ENCODE data around the gene MFAP2.
"Not testable (repeated sequence)": the region's sequence is repeated elsewhere in the genome, so short reads cannot be mapped to it uniquely, and the experiment has no call there.

The MFAP2 gene

DNA sequence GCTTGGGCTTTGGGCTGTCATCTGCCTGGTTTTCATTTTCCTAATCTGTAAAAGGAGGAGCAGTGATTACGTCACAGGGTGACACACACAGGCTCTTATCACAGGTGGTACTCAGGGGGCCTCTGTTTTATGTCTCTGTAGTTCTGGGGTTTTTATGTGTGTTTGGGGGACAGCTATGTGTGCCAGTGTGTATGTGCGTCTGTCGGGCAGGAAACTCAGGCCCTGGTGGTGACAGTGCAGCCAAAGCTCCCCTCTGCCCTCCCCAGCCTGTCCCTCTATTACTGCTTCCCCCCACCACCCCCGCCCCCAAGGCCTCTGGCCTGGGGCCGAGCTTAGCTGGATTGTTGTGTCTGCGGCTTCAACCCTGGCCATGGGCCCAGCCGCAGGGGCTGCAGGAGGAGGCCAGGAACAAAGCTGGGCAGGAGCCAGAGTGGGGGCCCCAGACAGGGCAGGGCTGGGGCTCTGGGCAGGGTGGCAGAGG lies 13.3 kb downstream of the MFAP2 start (continued):
- TF ChIP-seq, protein P1, sequence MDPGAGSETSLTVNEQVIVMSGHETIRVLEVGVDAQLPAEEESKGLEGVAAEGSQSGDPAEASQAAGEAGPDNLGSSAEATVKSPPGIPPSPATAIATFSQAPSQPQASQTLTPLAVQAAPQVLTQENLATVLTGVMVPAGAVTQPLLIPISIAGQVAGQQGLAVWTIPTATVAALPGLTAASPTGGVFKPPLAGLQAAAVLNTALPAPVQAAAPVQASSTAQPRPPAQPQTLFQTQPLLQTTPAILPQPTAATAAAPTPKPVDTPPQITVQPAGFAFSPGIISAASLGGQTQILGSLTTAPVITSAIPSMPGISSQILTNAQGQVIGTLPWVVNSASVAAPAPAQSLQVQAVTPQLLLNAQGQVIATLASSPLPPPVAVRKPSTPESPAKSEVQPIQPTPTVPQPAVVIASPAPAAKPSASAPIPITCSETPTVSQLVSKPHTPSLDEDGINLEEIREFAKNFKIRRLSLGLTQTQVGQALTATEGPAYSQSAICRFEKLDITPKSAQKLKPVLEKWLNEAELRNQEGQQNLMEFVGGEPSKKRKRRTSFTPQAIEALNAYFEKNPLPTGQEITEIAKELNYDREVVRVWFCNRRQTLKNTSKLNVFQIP (CRISPR knock-in tag; IDR thresholded peaks at IDR 0.05; ENCODE audit: borderline replicate concordance, low read depth), result no peak
- TF ChIP-seq PPARA (CRISPR knock-in tag; IDR thresholded peaks at IDR 0.05; ENCODE audit: borderline replicate concordance) (no peak), ZFP3 (CRISPR knock-in tag; IDR thresholded peaks at IDR 0.05) (no peak), GLIS3 (CRISPR knock-in tag; IDR thresholded peaks at IDR 0.05) (no peak), CREB5 (CRISPR knock-in tag; IDR thresholded peaks at IDR 0.05; ENCODE audit: low read depth) (no peak)

DNA sequence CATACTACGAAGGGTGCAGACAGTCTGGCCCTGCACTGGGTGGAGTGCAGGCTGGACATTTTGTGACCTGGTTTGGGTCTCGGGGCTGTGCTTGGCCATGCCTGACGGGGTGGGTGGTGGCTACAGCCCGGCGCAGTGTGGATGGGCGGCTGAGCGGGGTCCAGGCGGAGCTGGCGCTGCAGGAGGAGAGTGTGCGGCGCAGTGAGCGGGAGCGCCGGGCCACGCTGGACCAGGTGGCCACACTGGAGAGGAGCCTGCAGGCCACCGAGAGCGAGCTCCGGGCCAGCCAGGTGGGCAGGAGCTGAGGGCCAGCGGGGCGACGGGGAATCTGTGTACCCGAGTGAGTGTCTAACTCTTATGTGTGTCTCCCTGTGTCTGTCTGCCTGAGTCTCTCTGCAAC lies 14.1 kb downstream of the MFAP2 start:
- TF ChIP-seq ESRRG (CRISPR knock-in tag; IDR thresholded peaks at IDR 0.05) (no peak), SNAI2 (CRISPR knock-in tag; IDR thresholded peaks at IDR 0.05) (no peak), TSHZ2 (CRISPR knock-in tag; IDR thresholded peaks at IDR 0.05) (no peak), ISL1 (CRISPR knock-in tag; IDR thresholded peaks at IDR 0.05) (no peak), GLIS3 (CRISPR knock-in tag; IDR thresholded peaks at IDR 0.05) (no peak), ZNF8 (CRISPR knock-in tag; IDR thresholded peaks at IDR 0.05) (no peak), ARNTL (CRISPR knock-in tag; IDR thresholded peaks at IDR 0.05; ENCODE audit: borderline replicate concordance, low read depth) (no peak), ZNF565 (CRISPR knock-in tag; conservative IDR thresholded peaks at IDR 0.05; ENCODE audit: low read depth) (no peak)
- no peak for ATAC-seq

GRCh38 chr1:16965486-16966067 lies 14.8 kb downstream of the MFAP2 start:
- TF ChIP-seq TSHZ2 (CRISPR knock-in tag; IDR thresholded peaks at IDR 0.05) (no peak), CSDC2 (CRISPR knock-in tag; IDR thresholded peaks at IDR 0.05) (no peak), ZFP30 (CRISPR knock-in tag; IDR thresholded peaks at IDR 0.05) (no peak), TCF4 (CRISPR knock-in tag; IDR thresholded peaks at IDR 0.05; ENCODE audit: borderline replicate concordance) (no peak), PATZ1 (CRISPR knock-in tag; IDR thresholded peaks at IDR 0.05; ENCODE audit: borderline replicate concordance) (no peak), ZNF565 (CRISPR knock-in tag; conservative IDR thresholded peaks at IDR 0.05; ENCODE audit: low read depth) (no peak), ESRRG (CRISPR knock-in tag; IDR thresholded peaks at IDR 0.05) (no peak), ISL1 (CRISPR knock-in tag; IDR thresholded peaks at IDR 0.05) (no peak), OSR1 (CRISPR knock-in tag; IDR thresholded peaks at IDR 0.05) (no peak), ZNF8 (CRISPR knock-in tag; IDR thresholded peaks at IDR 0.05) (no peak), SNAI2 (CRISPR knock-in tag; IDR thresholded peaks at IDR 0.05) (no peak), ZC3H10 (CRISPR knock-in tag; IDR thresholded peaks at IDR 0.05) (no peak), PPARA (CRISPR knock-in tag; IDR thresholded peaks at IDR 0.05; ENCODE audit: borderline replicate concordance) (no peak), GLIS3 (CRISPR knock-in tag; IDR thresholded peaks at IDR 0.05) (no peak), BACH2 (CRISPR knock-in tag; IDR thresholded peaks at IDR 0.05; ENCODE audit: borderline replicate concordance) (no peak), CSRNP3 (CRISPR knock-in tag; IDR thresholded peaks at IDR 0.05) (no peak)
- TF ChIP-seq, protein P1 (CRISPR knock-in tag; IDR thresholded peaks at IDR 0.05; ENCODE audit: borderline replicate concordance, low read depth), result no peak
- no peak for ATAC-seq

DNA sequence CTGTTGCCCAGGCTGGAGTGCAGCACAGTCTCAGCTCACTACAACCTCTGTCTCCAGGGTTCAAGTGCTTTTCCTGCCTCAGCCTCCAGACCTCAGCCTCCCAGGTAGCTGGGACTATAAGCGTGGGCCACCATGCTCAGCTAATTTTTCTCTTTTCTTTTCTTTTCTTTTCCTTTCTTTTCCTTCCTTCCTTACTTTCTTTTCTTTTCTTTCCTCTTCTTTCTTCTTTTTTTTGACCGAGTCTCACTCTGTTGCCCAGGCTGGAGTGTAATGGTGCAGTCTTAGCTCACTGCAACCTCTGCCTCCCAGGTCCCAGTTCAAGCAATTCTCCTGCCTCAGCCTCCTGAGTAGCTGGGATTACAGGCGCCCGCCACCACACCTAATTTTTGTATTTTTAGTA lies 16.3 kb downstream of the MFAP2 start:
- ATAC-seq, result not testable (repeated sequence)
